Measurements from ENCODE around the gene COL4A2. TPM values are rescaled to one million over a fixed set of nuclear protein-coding genes. Genes with fewer than 3 reads are reported as not detected.

The COL4A2 gene
- polyA plus RNA-seq, 1 experiment = 886 TPM

- ChIA-PET CTCF (interaction anchor here (1.2 kb wide), 1 partner anchor 14 kb away, joined by 3 read pairs; no protein-coding TSS in a partner anchor), POLR2A (no interaction called here)
- Histone ChIP-seq H3K4me3 (ENCODE audit: low read depth, low read length) (no peak overlapping the region), H3K27me3 (ENCODE audit: control insufficient read depth, insufficient read depth, low read length) (no peaks in the 10 kb centered on the region), H3K36me3 (ENCODE audit: control insufficient read depth, insufficient read depth, low read length) (peaks cover 2% of the 10 kb centered on the region)
- DNase-seq (ENCODE audit: low read depth) = no peak
- TF ChIP-seq, protein P1, sequence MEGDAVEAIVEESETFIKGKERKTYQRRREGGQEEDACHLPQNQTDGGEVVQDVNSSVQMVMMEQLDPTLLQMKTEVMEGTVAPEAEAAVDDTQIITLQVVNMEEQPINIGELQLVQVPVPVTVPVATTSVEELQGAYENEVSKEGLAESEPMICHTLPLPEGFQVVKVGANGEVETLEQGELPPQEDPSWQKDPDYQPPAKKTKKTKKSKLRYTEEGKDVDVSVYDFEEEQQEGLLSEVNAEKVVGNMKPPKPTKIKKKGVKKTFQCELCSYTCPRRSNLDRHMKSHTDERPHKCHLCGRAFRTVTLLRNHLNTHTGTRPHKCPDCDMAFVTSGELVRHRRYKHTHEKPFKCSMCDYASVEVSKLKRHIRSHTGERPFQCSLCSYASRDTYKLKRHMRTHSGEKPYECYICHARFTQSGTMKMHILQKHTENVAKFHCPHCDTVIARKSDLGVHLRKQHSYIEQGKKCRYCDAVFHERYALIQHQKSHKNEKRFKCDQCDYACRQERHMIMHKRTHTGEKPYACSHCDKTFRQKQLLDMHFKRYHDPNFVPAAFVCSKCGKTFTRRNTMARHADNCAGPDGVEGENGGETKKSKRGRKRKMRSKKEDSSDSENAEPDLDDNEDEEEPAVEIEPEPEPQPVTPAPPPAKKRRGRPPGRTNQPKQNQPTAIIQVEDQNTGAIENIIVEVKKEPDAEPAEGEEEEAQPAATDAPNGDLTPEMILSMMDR (IDR thresholded peaks at IDR 0.05; ENCODE audit: insufficient read depth, low read depth, low read length) = no peak
Observed at GRCh38 chr13:110519506-110519905, 212.4 kb downstream of the COL4A2 start.

DNA sequence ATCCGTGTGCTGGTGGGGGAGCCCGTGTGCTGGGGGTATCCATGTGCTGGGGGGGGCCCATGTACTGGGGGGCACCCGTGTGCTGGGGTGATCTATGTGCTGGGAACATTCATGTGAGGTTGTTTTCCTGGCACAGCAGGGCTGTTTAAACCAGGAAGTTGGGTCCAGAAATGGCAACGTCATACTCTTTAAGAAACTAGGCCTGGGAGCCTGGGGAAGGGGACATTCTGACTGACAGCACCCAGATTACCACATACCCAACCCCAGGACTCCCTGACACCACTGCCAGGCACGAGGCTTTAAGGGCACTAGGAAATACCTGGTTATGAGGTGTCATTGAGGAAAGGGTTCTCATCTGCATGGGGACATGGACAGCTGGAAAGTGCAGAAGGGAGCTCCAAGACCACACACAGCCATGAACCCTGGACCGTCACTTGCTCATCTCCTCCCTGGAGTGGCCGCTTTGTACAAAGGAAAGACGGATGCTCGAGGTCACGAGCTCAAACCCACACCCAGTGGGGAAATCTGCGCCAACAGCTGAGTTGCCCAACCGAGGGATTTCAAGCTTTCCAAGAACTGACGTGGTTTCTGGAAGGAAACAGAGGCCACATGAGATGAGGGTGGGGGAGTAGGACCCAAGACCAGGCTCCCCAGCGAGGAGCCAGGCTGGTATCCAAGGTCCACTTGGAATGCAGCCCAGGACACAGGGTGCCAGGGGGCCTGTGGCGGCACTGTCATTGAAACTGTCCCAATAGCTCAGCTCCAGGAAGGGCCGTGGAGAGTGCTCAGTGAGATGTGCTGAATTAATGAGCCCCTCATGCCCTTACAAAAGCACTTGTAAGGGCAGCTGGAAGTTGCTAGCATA is 213.6 kb downstream of the COL4A2 start:
- no peak for DNase-seq (ENCODE audit: low read depth)
- CTCF ChIA-PET = no interaction called here
- POLR2A ChIA-PET = no interaction called here
- no peak overlapping the region for H3K4me3 ChIP-seq (ENCODE audit: low read depth, low read length)
- H3K27me3 ChIP-seq (ENCODE audit: control insufficient read depth, insufficient read depth, low read length) = no peaks in the 10 kb centered on the region
- peaks cover 2% of the 10 kb centered on the region for H3K36me3 ChIP-seq (ENCODE audit: control insufficient read depth, insufficient read depth, low read length)
- TF ChIP-seq, protein P1 (IDR thresholded peaks at IDR 0.05; ENCODE audit: insufficient read depth, low read depth, low read length) = no peak

- no peaks in the 10 kb centered on the region for H3K27me3 ChIP-seq (ENCODE audit: control insufficient read depth, insufficient read depth, low read length)
- H3K36me3 ChIP-seq (ENCODE audit: control insufficient read depth, insufficient read depth, low read length) = peaks cover 2% of the 10 kb centered on the region
- no peak for DNase-seq (ENCODE audit: low read depth)
- CTCF ChIA-PET = interaction anchor here (0.6 kb wide), 1 partner anchor 271 kb away, joined by 3 read pairs; no protein-coding TSS in a partner anchor
- TF ChIP-seq, protein P1 (IDR thresholded peaks at IDR 0.05; ENCODE audit: insufficient read depth, low read depth, low read length) = no peak
- POLR2A ChIA-PET = no interaction called here
- no peak overlapping the region for H3K4me3 ChIP-seq (ENCODE audit: low read depth, low read length)
Observed at GRCh38 chr13:110521296-110521680, 214.2 kb downstream of the COL4A2 start.

- ChIA-PET CTCF (interaction anchor here (0.6 kb wide), 1 partner anchor 271 kb away, joined by 3 read pairs; no protein-coding TSS in a partner anchor), POLR2A (no interaction called here)
- Histone ChIP-seq H3K36me3 (ENCODE audit: control insufficient read depth, insufficient read depth, low read length) (peaks cover 2% of the 10 kb centered on the region), H3K4me3 (ENCODE audit: low read depth, low read length) (no peak overlapping the region), H3K27me3 (ENCODE audit: control insufficient read depth, insufficient read depth, low read length) (no peaks in the 10 kb centered on the region)
- TF ChIP-seq, protein P1 (IDR thresholded peaks at IDR 0.05; ENCODE audit: insufficient read depth, low read depth, low read length) = no peak
- no peak for DNase-seq (ENCODE audit: low read depth)
Observed at GRCh38 chr13:110521946-110522345, 214.9 kb downstream of the COL4A2 start.

DNA sequence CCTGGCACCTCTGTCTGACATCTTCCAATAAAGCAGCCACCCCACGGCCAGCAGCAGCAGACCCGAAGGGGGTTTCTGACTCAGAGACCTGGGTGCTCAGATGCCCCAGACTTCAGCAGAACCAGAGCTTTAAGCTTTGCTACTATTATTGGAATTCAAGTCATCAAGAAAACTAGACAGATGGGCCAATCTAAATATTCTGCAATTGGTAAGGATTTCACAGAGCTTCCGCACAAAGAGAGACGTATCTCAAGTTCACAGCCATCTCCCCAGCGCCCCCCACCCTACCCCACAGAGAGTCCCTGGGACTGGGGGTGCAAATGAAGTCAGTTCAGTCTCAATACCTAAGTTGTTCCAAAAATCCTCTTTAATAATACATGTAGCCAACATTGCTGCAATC is 215.6 kb downstream of the COL4A2 start:
- TF ChIP-seq, protein P1 (IDR thresholded peaks at IDR 0.05; ENCODE audit: insufficient read depth, low read depth, low read length) = no peak
- ChIA-PET POLR2A (no interaction called here), CTCF (no interaction called here)
- peaks cover 2% of the 10 kb centered on the region for H3K36me3 ChIP-seq (ENCODE audit: control insufficient read depth, insufficient read depth, low read length)
- DNase-seq (ENCODE audit: low read depth) = no peak
- H3K4me3 ChIP-seq (ENCODE audit: low read depth, low read length) = no peak overlapping the region
- H3K27me3 ChIP-seq (ENCODE audit: control insufficient read depth, insufficient read depth, low read length) = no peaks in the 10 kb centered on the region
